HG02642 (cell line): ENCODE results near the gene MPPED1.

Experiments used
- ATAC-seq: cut with Tn5 transposase; IDR thresholded peaks from one replicate; pipeline ENCODE4 v1.9.1; 2021; ENCODE audit warnings: mild to moderate bottlenecking; ENCODE audit not compliant: unreplicated experiment, poor library complexity

MPPED1 gene

DNA sequence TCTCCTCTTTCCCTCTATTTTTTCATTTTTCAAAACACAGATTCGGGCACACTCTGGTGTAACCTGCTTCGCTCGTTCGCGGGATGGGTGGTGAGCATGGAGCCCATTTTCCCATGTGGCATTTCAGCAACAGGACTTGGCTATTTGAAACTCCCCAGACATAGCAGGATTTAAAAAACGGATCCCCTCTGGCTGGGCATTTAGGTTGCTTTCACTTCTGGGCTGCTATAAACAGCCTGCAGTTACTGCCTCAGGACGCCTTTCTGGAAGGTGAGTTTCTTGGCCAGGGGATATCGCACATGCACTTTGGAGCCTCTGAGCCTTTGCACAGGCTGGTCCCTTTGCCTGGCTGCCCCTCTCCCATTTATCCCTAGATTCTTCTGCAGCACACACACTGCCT, 2.8 kb upstream of the MPPED1 start:
- no peak for ATAC-seq

- ATAC-seq, result no peak
Measured at GRCh38 chr22:43409800-43410199, 2.0 kb upstream of the MPPED1 start.

- ATAC-seq, result no peak
Measured at GRCh38 chr22:43411040-43411868, 560 bp upstream of the MPPED1 start.

DNA sequence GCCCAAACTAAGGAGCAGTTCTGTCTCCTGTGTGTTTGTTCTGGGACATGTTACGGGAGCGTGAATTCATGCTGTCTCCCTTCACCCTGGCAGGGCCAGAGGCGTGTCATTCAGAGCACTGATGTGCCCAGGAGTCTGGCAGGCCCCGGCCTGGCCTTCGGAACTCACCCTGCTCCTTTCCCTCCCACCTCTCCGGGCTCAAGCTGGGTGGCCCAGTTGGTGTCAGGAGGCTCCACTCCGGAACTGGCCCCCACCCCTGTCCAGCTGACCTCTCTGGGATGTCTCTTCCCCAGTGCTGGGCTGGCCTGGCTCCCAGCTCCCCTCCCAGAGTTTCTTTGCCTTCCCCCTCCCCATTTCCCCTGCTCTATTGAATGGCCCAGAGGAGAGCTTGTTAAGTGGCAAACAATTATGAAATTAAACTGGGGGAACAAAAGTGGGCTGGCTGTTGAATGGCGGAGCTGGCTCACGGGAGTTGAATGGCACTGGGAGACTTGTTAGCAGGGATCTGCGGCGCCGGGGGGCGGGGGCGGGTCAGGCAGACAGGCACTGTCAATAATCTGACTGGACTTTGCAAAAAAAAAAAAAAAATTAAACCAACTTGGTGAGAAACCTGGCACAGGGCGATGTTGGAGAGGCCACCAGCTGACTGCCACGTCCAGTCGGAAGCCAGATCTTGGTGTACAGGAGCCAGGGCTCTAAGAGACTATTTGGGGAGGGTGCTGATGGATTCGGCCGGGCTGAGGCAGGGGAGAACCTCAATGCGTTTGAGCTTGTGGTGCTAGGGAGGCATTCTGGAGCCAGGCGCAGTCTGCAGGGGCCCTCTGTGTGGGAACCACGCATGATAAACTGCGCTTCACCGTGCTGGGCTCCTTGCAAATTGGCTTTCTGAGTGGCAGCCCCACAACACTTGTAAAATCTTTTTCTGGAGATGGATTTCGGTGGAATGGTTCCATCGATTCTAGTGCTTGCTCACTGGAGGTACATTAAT, 1.3 kb downstream of the MPPED1 start:
- ATAC-seq, result no peak

GRCh38 chr22:43413826-43414225, 2.0 kb downstream of the MPPED1 start:
- no peak for ATAC-seq

GRCh38 chr22:43415681-43416080, 3.9 kb downstream of the MPPED1 start:
- ATAC-seq, result no peak

DNA sequence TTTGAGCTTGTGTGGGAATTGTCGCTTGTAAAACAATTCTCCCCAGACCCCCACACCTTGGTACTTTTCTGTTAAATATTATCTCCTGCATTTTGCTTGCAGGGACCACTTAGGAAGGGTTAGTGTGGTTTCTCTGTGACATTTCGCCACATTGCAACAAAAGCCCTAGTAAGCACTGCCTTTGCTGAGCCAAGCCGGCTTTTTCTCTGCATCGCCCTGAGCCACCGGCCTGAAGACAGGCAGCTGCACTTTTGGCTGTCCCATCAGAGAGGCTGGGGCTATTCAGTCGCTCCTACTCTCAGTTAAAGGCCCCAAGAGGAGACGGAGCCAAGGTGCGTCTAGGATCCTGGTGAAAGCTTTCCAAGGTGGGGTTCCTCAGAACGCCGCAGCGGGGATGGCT, 5.7 kb downstream of the MPPED1 start:
- ATAC-seq, result no peak

- no peak for ATAC-seq
Measured at GRCh38 chr22:43418079-43418825, 6.4 kb downstream of the MPPED1 start.

DNA sequence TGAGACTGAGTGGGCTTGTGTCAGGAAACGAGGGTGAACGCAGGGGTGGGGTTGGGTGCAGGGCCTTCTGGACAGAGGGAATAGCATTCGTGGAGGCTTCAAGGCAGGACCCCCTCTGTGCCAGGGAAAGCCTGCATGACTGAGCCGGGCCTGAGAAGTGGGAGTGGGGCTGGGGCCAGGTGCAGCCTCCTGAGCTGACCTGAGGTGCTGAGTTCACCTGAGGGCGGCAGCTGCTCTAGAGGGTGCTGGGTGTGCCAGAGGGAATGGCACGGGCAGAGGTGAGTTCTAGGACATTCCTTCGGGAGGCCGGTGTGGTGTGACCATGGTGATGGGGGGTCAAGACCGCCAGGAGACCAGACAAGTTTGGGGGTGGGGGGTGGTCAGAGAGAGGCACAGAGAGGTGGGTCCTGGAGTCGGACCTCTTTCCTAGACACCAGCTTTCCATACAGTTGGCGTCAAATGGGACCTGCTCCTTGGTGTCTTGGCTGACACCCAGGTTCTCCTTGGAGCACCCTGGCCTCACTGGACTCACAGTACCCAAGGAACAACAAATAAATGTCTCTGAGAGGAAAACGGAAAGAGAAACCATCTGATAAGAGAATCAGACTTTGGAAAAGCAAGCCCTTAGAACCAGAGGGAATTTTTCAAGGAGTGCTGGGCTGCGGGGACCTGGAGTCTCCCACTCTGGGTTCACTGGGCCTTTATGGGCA, 7.7 kb downstream of the MPPED1 start:
- no peak for ATAC-seq

DNA sequence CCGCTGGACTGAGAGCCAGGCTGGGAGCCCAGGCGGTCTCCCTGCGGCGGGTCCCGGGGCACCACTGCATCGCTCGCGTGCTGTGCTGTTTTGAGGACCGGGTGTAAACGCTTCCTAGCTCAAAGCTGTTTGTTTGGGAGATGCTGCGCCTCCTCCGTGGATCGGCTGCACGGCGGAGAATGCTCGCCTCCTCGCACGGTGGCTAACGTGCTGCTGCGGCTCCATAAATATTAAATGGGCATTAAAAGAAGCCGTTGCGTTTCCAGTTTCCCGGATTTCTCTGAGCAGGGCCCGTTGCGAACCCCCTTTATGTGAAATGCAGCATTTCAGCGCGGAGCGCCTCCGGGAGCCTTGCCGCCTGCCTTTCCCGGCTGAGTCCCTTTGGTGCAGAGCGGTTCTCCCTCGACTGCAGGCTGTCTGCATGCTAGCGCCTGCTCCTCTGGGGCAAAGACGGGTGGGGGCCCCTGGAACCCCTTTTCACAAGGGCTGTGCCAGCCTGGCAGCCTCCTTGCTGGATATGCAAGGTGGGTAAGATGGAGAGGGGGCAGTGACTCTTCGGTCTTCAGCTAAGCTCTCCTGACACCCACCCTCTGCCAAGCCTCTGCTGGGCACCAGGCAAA, 9.3 kb downstream of the MPPED1 start:
- ATAC-seq, result no peak

DNA sequence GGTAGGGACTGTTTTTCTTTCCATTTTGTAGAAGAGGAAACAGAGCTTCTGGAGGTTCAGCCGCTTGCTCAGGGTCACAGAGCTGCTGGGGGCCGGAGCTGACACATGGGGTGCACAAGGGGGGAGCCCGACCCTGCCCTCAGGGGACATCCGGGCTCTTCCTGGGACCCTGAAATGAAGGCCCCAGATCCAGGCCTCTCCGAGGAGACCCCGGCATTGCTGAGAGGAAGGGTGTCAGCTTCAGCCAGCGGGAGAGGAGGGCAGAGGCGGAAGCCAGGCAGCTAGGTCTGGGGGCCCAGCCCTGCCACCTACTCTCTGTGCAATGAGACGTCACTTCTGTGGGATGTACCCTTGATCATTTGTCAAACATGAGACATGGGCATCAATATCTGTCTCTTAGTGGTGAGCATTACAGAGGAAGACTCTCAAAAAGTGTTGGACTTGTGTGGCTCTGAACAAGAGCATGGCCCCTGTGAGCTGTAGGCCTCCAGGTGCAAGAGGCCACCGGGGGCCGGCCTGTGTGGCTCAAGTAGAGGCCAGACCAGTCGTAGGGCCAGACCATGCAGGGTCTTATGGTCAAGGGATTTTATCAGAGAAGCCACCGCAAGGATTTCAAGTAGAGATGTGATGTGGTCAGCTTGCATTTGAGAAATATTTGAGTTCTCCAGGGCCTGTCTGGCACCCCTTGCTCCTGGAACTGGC, 10.3 kb downstream of the MPPED1 start:
- ATAC-seq, result no peak

GRCh38 chr22:43423046-43423445, 11.2 kb downstream of the MPPED1 start:
- no peak for ATAC-seq

- no peak for ATAC-seq
Measured at GRCh38 chr22:43424201-43424600, 12.4 kb downstream of the MPPED1 start.

- no peak for ATAC-seq
Measured at GRCh38 chr22:43424666-43425630, 13.1 kb downstream of the MPPED1 start.

DNA sequence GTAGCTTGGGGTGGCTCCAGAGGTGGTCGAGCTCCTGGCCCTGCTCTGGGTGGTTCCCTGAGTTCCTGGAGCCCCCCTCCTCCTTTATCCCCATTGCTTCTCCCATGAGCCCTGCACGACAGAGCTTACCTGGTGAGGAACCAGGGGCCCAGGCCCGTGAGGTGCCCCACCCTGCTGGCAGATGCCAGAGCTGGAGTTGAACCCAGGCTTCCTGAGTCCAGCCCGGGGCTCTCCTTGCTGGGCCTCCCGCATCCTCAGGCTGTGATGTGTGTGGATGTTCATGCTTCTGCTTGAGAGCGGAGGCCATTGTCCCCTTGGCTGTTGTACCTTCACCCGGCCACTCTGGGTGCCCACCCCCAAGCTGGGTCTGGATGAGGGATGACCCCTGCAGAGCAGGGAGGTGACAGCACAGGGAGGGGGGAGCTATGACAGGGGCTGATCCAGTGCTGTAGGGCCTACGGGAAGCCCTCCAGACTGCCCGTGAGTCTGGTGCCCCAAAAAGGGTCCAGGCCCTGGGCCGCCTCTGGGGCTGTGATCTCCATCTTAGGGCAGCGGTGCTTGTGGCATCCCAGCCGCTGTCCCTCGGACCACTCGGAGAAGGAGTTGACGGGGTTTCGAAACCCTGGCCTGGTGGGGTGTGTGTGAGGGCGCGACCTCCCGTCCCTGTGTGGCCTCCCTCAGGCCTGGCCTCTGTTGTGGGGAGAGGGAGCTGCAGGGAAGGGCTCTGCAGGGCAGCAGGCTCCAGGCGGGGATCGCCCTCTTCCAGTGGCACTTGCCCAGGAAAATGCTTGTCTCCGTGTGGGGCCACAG, 14.4 kb downstream of the MPPED1 start:
- ATAC-seq, result no peak

GRCh38 chr22:43426816-43427215, 15.0 kb downstream of the MPPED1 start:
- ATAC-seq, result no peak
